Mucosa of gallbladder (tissue), 1 donor: ENCODE data around the gene SLC35E1. TPM values are rescaled to one million over a fixed set of nuclear protein-coding genes. Genes with fewer than 3 reads are reported as not detected.
"Not testable (repeated sequence)": the region's sequence is repeated elsewhere in the genome, so short reads cannot be mapped to it uniquely, and the experiment has no call there.

Experiments used
- DNase-seq: peaks from one replicate; pipeline ENCODE4 v3.0.0-alpha.2; 2020; ENCODE audit warnings: low spot score
- total RNA-seq: library from RNA; stranded (reverse); gene quantifications from one replicate; pipeline ENCODE4 v1.2.1, GENCODE V29; 2021
- donor health status: DM: no; HTN: no; CAD: no.

The SLC35E1 gene
- total RNA-seq, 1 donor from 2014 or later = 43.0 TPM

DNA sequence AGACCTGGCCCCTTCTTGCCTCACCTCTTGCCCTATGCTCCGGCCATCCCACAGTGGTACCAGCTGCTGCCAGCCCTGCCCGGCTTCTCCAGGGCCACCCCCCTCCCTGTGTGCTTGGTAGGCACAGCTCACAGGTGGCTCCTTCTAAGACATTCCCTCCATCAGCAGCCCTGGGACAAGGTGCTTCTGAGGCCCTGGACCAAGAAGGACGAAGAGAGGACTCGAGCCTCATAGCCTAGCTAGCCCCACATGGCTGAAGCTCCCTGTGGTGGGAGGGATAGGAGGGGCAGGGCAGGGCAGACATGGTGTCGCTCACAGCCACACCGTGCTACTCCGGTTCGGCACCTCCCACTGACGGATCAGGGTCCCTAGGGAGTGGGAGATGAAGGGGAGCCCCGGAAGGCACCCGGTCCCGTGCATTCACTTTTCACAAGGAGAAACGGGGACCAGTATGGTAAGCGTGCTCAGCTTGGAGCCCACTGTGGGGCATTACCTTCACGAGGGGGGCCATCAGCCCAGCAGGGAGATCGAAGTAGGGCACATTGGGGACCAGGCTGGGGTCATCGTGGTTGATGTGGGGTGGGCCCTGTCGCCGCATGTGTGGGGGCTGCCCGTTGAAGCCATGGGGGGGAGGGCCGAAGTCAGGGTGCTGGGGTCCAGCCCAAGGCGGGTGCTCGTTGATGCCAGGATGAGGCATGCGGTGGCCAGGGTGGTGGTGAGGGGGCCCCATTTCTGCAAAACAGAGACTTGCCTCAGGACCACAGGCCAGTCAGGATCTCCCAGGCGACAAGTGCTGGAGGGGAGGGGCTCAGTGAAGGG, 49.4 kb downstream of the SLC35E1 start:
- DNase-seq = no peak

DNA sequence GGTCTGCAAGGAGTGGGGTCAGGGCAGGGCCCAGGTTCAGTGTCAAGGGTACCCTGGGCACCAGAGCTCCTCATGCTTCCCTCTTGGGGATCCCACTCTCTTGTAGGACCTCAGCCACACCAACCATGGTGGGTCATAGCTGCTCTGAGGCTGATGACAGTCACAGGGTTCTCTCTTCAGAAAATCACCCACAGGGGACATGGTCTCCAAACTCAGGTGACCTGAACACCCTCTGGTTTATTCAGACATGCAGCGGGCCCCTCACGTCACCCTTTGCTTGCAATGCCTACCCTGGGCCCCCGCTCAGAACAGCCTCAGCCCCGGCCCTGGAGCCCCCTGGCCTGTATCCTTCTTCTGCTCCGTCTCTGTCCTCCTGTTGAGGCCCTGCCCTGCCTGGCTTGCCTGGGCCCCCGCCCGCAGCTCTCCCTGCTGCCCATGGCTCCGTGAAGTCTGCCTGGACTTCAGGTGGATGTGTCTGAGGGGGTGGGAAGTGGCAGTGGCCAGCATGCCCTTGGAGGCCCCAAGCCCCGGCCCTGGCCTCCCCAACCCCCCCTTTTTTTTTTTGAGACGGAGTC, 50.4 kb downstream of the SLC35E1 start:
- no peak for DNase-seq

DNA sequence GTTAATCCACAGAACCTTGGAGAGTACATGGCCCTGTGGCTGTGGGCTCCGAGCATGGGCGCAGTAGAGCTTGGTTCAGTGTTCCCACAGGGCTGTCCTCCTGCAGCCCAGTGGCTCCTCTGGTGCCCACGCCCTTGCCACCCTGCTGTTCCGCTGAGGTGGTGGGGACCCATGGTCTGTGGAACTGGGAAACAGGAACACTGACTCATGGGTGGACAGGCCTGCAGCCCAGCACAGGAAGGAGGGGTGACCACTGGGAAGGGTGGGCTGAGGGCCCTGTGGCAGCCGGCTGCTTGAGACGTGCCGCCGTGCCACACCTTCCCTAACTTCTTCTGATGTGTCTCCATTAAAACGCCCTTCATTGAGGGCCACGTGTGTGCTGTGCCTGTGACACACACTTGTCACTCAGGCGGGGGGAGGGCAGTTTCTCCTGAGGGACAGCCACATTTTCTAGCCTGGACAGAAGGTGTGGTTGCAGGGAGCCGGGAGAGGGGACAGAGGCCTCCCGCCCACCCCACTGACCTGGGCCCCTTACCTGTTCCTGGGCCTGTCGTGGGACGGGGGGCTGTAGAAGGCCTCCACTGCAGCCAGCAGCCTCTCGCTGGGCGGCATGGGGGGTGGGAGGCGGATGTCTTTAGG, 51.1 kb downstream of the SLC35E1 start:
- no peak for DNase-seq

DNA sequence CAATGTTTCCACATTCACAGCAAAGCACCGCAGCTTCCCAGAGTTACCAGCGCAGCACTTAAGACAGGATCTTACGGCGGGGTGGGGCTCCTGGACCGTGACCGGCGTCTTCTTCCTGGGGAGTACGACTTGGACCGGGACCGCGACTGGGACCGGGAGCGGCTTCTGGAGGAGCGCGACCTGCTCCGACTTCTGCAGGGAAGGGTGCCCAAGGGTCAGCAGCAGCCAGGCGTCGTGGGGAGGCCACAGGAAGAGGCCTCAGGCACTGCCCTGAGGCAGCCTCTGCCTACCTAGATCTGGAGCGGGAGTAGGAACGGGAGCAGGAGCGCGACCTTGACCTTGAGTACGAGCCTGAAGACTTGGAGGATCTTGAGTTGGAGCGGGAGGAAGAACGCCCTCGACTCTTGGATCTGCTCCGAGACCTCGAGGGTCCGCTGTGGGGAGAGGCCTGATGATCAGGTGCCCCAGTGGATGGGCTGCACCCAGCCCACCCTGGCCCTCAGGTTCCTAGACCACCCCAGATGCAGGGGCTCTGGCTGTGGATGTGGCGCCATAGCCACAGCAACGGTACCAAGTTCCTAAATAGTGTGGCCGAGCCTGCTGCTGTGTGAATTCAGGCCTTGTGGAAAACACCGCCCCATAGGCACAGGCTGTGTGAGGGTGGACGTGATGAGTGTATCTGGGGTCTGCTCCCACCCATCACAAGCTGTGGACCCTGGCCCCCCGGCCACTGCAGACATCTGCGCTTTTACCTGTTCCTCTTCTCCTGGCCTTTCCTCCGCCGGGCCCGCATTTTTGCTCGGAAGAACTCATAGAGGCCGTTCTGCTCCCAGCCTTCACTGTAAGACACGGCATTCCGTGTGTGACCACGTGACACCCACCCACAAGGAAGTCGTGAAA, 51.9 kb downstream of the SLC35E1 start:
- no peak for DNase-seq

DNA sequence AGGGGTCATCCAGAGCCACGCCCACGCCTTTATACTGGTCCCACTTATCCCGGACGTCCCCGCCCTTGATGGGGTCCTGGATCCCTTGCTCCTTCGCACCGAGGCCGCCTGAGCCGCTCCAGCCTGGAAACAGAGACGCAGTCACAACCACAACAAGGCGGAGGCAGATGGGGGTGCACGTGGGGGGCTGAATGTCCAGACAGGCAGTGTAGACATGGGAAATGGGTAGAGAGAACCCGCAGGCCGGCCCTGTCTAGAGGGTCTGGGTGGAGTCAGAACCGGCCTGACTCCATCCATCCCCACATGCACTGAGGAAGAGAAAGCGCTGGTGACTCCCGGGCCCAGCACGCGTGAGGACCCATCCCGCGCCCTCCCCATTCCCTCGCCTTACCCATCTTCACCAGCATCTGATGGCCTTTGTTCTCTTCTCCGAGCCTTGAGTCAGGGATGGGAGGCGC, 53.0 kb downstream of the SLC35E1 start:
- DNase-seq = no peak

DNA sequence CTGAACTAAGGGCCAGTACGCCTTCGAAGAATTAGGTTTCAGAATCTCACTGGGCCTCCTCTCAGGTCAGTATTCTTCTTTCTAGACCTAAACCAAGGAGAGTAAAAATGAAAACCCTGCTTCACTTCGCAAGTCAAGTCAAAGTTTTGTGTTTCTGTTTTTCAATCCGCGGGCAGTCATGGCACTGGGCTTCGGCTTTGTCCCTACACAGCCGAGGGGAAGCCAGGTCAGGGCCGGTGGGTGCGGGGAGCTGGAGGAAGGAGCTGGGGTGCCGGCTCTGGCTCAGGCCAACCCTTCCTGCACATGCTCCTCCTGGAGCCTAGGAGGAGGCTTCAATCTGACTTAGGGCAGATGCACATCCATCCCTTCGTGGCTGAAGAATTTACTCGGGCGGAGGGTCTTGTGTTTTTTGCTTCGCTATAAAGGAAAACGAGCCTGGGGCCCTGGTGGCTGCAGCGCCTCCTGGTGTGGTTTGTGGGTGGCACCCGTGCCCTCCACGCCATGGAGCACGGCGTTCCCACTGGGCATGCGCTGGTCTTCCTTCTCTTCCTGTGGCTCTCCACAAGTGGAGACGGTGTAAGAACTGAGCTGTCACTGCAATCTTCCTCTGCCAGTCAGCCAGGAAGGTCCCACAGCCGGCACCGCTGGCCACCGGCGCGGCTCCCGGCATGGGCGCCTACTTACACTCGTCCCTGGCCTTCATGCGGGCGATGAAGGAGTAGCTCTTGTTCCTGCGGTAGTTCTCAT, 53.6 kb downstream of the SLC35E1 start:
- DNase-seq = no peak

DNA sequence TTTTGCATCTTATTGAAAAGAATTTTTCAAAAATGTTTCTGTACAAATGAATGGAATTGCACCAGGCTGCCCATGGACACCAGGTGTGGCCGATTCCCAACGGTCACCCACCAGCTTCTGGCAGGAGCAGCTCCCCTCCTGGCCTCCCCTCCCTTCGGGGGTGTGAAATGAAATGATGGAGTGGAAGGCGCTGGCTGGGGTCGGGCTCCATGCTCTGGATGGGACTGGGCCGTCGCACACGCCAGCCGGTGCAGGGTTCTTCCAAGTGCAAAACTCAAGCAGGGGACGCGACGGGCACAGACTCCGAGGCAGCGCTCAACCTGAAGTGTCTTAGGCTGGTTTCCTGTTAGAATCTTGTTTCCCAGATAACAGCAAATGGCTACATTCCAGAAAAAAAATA, 54.2 kb downstream of the SLC35E1 start:
- DNase-seq = no peak

DNA sequence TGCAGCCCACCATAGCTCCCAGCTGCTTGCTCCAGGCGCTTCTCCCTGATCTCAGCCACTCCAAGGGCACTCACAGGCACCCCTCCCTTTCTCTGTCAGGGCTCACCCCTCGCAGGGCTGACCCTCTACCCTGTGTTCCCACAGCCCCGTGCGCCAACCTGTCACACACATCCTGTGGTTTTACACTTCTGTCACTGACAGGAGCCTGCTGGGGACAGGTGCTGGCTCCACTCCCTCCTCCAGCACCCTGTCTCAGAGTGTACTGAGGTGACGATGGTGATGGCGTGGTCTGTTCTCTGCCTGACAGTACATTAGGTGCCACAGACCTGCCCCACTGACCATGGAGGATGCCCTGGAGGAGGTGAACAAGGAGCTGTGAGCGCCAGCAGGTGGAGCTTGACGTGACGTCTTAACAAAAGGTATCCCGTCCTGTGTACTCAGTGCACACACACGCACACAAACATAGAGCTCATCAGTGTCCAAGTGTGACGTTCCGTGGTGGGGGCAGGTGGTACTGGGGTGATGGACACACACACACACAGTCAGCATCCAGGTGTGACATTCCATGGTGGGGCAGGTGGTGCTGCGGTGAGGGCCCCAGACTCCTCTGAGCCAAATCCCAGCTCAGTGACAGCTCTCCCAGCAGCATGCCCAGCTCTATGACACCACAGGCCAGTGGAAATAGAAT, 55.1 kb downstream of the SLC35E1 start:
- DNase-seq = no peak

DNA sequence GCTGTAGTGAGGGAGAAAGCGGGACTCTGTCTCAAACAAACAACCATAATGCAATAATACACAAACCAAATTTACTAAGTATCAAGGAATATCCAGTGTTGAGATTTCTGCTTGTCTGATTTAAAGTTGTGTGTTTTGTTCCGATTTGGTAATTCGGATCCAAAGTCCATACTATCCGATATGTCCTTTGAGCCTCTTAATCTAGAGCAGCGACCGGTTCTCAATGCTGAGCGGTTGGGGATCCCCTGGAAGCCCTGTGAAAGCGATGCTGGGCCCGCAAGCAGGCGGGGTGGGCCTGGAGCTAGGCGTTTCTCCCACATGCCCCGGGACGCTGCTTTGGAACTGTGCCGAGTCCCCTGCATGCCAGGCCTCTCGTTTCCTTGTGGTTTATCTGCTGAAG, 55.8 kb downstream of the SLC35E1 start:
- DNase-seq = no peak

DNA sequence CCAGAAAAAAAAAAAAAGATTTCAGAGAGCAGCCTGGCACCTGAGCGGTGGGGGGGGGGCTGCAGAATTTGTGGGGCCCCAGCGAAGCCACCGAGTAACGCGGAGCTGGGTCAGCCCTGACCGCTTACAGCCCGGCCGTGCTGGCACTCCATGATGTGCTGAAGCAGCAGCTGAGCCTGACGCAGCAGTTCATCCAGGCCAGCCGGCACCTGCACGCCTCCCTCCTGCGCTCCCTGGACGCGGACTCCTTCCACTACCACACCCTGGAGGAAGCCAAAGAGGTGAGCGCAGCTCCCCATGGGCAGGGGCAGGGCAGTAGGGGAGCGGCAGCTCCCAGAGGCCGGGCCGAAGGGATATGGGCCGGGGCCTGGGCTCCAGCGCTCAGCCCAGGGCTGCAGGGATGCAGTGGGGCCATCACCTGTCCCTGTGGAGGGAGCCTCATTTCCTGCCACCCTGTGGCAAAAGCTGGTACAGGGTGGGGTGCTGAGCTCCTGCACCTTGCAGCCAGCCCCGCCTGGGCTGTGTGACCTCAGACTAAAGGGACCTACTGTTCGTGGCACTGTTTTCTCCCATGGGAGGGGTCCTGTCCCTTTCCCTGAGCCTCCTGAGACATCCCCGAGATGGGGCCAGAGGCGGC, 57.7 kb downstream of the SLC35E1 start:
- no peak for DNase-seq

DNA sequence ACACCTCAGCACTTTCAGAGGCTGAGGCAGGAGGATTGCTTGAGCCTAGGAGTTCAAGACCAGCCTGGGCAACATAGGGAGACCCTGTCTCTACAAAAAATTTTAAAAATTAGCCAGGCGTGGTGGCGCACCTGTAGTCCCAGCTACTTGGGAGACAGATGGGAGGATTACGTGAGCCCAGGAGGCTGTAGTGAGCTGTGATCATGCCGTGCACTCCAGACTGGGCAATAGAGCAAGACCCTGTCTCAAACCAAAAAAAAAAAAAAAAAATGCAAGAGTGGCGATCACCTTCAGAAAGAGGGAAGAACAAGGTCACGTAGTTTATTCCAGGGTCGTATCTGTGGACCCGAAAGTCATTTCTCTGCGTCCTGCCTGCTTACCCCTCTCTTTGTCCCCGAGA, 59.6 kb downstream of the SLC35E1 start:
- not testable (repeated sequence) for DNase-seq

DNA sequence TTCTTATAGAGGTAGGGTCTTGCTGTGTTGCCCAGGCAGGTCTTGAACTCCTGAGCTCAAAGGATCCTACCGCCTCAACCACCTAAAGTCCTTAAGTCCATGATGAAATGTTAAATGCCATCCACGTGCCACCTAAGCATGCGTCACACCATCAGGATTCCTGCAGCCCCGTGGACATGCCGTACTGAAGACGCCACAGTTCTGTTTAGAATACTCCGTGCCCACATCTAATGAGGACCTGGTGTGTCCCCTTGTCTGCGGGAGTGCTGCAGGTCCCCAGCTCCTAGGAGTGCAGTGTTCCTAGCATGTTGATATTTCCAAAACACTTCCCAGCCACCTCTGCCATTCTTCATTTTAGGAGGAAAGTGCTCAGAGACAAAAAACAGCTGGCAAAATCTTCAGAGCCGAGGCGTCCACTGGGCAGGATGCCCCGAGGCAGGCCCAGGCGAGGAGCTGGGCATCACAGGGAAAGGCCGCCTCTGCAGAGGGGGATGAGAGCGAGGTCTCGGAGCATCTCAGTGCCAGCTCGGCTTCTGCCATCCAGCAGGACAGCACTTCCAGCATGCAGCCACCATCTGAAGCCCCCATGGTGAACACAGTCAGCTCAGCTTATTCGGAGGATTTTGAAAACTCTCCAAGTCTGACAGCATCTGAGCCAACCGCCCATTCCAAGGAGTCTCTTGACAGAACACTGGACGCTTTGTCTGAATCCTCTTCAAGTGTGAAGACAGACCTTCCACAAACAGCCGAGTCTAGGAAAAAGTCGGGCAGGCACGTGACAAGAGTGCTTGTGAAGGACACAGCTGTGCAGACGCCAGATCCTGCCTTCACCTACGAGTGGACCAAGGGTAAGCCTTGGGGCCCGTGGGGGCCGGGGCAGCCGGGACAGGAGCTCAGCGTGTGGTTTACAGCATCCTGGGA, 62.8 kb downstream of the SLC35E1 start:
- peak; percentile 26 for DNase-seq

DNA sequence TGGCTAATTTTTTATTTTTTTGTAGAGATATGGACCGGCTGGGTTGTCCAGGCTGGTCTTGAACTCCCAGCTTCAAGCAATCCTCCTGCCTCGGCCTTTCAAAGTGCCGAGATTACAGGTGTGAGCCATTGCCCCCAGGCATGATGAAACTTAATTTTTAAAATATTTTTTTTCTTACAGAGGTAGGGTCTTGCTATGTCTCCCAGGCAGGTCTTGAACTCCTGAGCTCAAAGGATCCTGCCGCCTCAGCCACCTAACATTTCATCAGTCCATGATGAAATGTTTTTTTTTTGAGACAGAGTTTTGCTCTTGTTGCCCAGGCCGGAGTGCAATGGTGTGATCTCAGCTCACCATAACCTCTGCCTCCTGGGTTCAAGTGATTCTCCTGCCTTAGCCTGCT, 63.7 kb downstream of the SLC35E1 start:
- no peak for DNase-seq

DNA sequence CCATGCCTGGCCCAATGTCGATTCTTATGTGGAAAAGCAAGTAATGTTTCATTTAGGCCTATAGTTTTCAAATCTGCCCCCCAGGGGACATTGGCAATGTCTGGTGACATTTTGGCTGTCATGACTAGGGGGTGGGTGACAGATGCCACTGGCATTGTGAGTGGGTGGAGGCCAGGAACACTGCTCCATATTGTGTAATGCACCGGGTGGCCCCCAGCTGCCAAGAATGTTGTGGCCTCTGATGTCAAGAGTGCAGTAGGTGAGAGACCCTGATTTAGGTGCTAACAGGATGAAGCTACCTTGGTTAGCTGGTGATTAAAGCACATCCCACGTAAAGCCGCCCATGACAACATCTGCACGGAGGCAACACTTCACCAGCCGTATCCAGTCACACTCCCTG, 65.3 kb downstream of the SLC35E1 start:
- no peak for DNase-seq

DNA sequence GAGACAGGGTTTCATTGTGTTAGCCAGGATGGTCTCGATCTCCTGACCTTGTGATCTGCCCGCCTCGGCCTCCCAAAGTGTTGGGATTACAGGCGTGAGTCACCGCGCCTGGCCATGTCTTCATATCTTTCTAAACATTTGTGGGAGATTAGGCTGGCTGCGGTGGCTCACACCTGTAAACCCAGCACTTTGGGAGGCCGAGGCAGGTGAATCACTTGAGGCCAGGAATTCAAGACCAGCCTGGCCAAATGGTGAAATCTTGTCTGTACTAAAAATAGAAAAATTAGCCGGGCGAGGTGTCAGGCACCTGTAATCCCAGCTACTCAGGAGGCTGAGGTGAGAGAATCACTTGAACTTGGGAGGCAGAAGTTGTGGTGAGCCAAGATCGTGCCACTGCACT, 66.1 kb downstream of the SLC35E1 start:
- not testable (repeated sequence) for DNase-seq

DNA sequence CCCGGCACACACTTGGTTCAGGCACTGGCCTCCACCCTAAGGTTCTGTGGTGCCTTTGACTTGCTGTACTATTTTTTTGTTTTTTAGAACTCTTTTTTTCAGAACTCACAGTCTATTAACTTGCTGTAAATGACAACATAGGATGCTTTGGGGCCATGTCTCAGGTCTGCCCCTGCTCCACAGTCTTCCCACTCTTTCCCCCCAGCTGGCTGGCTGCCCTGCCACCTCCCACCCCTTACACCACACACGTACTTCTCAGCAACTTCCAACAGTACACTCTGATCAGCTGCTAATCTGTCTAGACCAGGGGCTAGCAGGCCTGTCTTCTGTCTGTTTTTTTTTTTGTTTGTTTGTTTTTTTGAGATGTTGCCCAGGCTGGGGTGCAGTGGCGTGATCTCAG, 67.9 kb downstream of the SLC35E1 start:
- no peak for DNase-seq
